Measurements from ENCODE around the gene ANKRD11. TPM values are rescaled to one million over a fixed set of nuclear protein-coding genes. Genes with fewer than 3 reads are reported as not detected.

Gene ANKRD11
- total and polyA plus RNA-seq, 2 donors (not counting 3 experiments of a cell fraction or from before 2014, with no cell fraction given) = 55.8 to 191 TPM

- ChIA-PET POLR2A (no interaction called here), CTCF (interaction anchor here (1.0 to 1.4 kb wide), 2 partner anchors 14 to 15 kb away, joined by 3 read pairs; no protein-coding TSS in a partner anchor)
- Histone ChIP-seq H3K4me3 (replicated peaks in 1 of 3; ENCODE audit: insufficient read depth in 1 of 3, low read depth in 1 of 3, low read length in 3 of 3) (no peak overlapping the region), H3K4me1 (ENCODE audit: control insufficient read depth, extremely low read depth, insufficient read depth, low read length) (no peaks in the 10 kb centered on the region), H3K9ac (replicated peaks; ENCODE audit: extremely low read depth, insufficient read depth, low read length) (no peak overlapping the region), H3K36me3 (ENCODE audit: control insufficient read depth in 2 of 2, extremely low read depth in 1 of 2, insufficient read depth in 2 of 2, low read length in 2 of 2) (peaks cover 9 to 38% of the 10 kb centered on the region in 2 experiments), H3K9me3 (replicated peaks; ENCODE audit: control insufficient read depth, insufficient read depth, low read length) (no peaks in the 10 kb centered on the region), H3K79me2 (ENCODE audit: control insufficient read depth, insufficient read depth, low read length) (peaks cover 14% of the 10 kb centered on the region), H2AFZ (ENCODE audit: low read depth, low read length) (no peak overlapping the region), H3K4me2 (ENCODE audit: insufficient read depth, low read length) (no peak overlapping the region), H4K20me1 (replicated peaks; ENCODE audit: control insufficient read depth, extremely low read depth, insufficient read depth, low read length) (no peaks in the 10 kb centered on the region), H3K9me1 (replicated peaks; ENCODE audit: control insufficient read depth, extremely low read depth, insufficient read depth, low read length) (no peaks in the 10 kb centered on the region), H3K27ac (ENCODE audit: insufficient read depth, low read depth, low read length) (no peak overlapping the region), H3K27me3 (ENCODE audit: control insufficient read depth in 2 of 2, insufficient read depth in 2 of 2, low read length in 2 of 2) (no peaks in the 10 kb centered on the region)
- BruUV-seq (replicated peaks) = no TSS peak
- TF ChIP-seq CTCF (IDR thresholded peaks at IDR 0.05; ENCODE audit: extremely low read depth in 1 of 2, insufficient read depth in 1 of 2, low read depth in 1 of 2, low read length in 2 of 2) (no peak), EZH2 (IDR thresholded peaks at IDR 0.05; ENCODE audit: borderline replicate concordance, low read depth, low read length, severe bottlenecking) (no peak), GATA2 (IDR thresholded peaks at IDR 0.05; ENCODE audit: insufficient read depth, insufficient read length, low read depth, low read length) (no peak), FOS (IDR thresholded peaks at IDR 0.05; ENCODE audit: borderline replicate concordance, insufficient read depth, low read length) (no peak), POLR2AphosphoS5 (IDR thresholded peaks at IDR 0.05; ENCODE audit: insufficient read depth, low read depth, low read length) (no peak), JUN (IDR thresholded peaks at IDR 0.05; ENCODE audit: borderline replicate concordance, insufficient read depth, insufficient read length, low read depth) (no peak), POLR2A (IDR thresholded peaks at IDR 0.05; ENCODE audit: low read depth, low read length) (no peak), MAX (IDR thresholded peaks at IDR 0.05; ENCODE audit: insufficient read depth, insufficient read length) (no peak), MYC (IDR thresholded peaks at IDR 0.05; ENCODE audit: low read depth, low read length) (no peak)
- intact Hi-C loops (cut with micrococcal nuclease) = no loop called here
- DNase-seq (ENCODE audit: low read depth, low spot score) (no peak), FAIRE-seq (no peak)
- dilution Hi-C loops (cut with MboI; ENCODE audit: extremely low pct_ligation_motif_present, low sequenced_read_pairs) = no loop called here
Observed at GRCh38 chr16:89274561-89275283, 215.6 kb downstream of the ANKRD11 start.
